HepG2 (cell line): ENCODE data around the gene PPP2R5B. TPM values are rescaled to one million over a fixed set of nuclear protein-coding genes. Genes with fewer than 3 reads are reported as not detected.

Experiments used
- CREM ChIP-seq, 2 experiments: sonication (generic) in 1 of 2; formaldehyde crosslinking in 1 of 2; IDR thresholded peaks; 2 replicates each; pipeline versions ENCODE4 v1.4.0 to v1.6.1; 2016 to 2020; ENCODE audit warnings: antibody characterized with exemption in 1 of 2, mild to moderate bottlenecking in 1 of 2, missing genetic modification reagents in 1 of 2
- HNF1A ChIP-seq, 2 experiments: sonication (generic) in 1 of 2; formaldehyde crosslinking in 1 of 2; IDR thresholded peaks; 2 replicates each; pipeline versions ENCODE4 v1.4.0 to v1.6.1; 2016 to 2020; ENCODE audit warnings: borderline replicate concordance in 1 of 2, low read depth in 1 of 2, mild to moderate bottlenecking in 1 of 2, missing genetic modification reagents in 1 of 2
- LBX2 ChIP-seq: sonication (generic); formaldehyde crosslinking; IDR thresholded peaks from 2 replicates; pipeline ENCODE4 v1.5.0; 2020; ENCODE audit warnings: missing genetic modification reagents, mild to moderate bottlenecking, borderline replicate concordance
- MATR3 ChIP-seq: sonication (generic); formaldehyde crosslinking; IDR thresholded peaks from 2 replicates; pipeline ENCODE4 v1.4.0; 2020; ENCODE audit warnings: missing genetic modification reagents
- MEIS2 ChIP-seq: sonication (generic); formaldehyde crosslinking; IDR thresholded peaks from 2 replicates; pipeline ENCODE4 v1.9.0; 2021; ENCODE audit warnings: mild to moderate bottlenecking, missing genetic modification reagents
- NFYB ChIP-seq: sonication (generic); formaldehyde crosslinking; IDR thresholded peaks from 2 replicates; pipeline ENCODE4 v1.4.0; 2020; ENCODE audit warnings: missing genetic modification reagents
- NR2F1 ChIP-seq, 2 experiments: fragments of 450-650 bp in 1 of 2; formaldehyde crosslinking in 1 of 2; IDR thresholded peaks; 2 replicates each; pipeline versions ENCODE4 v1.5.0 to v1.6.1; 2016 to 2020; ENCODE audit warnings: mild to moderate bottlenecking in 1 of 2, missing compliant biosample characterization in 1 of 2, missing genetic modification reagents in 1 of 2, moderate library complexity in 1 of 2
- PRMT3 ChIP-seq: sonication (generic); formaldehyde crosslinking; IDR thresholded peaks from 2 replicates; pipeline ENCODE4 v1.8.1; 2022; ENCODE audit warnings: low read depth, mild to moderate bottlenecking, moderate library complexity, missing genetic modification reagents, borderline replicate concordance
- PTBP1 ChIP-seq: fragments of 200-400 bp; formaldehyde crosslinking; IDR thresholded peaks from 2 replicates; pipeline ENCODE4 v1.6.1; 2018; ENCODE audit warnings: low read length, low read depth; ENCODE audit not compliant: poor library complexity, severe bottlenecking
- RBM39 ChIP-seq: fragments of 200-400 bp; formaldehyde crosslinking; IDR thresholded peaks from one replicate; pipeline ENCODE4 v1.6.1; 2018; ENCODE audit warnings: antibody characterized with exemption, mild to moderate bottlenecking, low read depth, low read length; ENCODE audit not compliant: poor library complexity, severe bottlenecking
- RXRB ChIP-seq: IDR thresholded peaks from 2 replicates; pipeline ENCODE4 v1.6.1; 2016; ENCODE audit warnings: borderline replicate concordance, missing genetic modification reagents, missing compliant biosample characterization
- TGIF2 ChIP-seq: IDR thresholded peaks from 2 replicates; pipeline ENCODE4 v1.6.1; 2016; ENCODE audit warnings: control low read depth, missing compliant biosample characterization
- THAP8 ChIP-seq: sonication (generic); formaldehyde crosslinking; IDR thresholded peaks from 2 replicates; pipeline ENCODE4 v1.5.1; 2020; ENCODE audit warnings: missing genetic modification reagents, mild to moderate bottlenecking, borderline replicate concordance
- ZMYM3 ChIP-seq: sonication (generic); formaldehyde crosslinking; IDR thresholded peaks from 2 replicates; pipeline ENCODE4 v1.5.1; 2020; ENCODE audit warnings: mild to moderate bottlenecking, missing genetic modification reagents
- ZNF260 ChIP-seq: sonication (generic); formaldehyde crosslinking; IDR thresholded peaks from 2 replicates; pipeline ENCODE4 v1.4.0; 2020; ENCODE audit warnings: missing genetic modification reagents, low read depth, mild to moderate bottlenecking, borderline replicate concordance
- ZNF3 ChIP-seq: IDR thresholded peaks from 2 replicates; pipeline ENCODE4 v1.7.0; 2017; ENCODE audit warnings: inconsistent platforms
- ZNF513 ChIP-seq: sonication (generic); formaldehyde crosslinking; conservative IDR thresholded peaks from 2 replicates; pipeline ENCODE4 v1.5.0; 2020; ENCODE audit warnings: missing genetic modification reagents
- ZNF703 ChIP-seq: sonication (generic); formaldehyde crosslinking; IDR thresholded peaks from 2 replicates; pipeline ENCODE4 v1.5.1; 2020; ENCODE audit warnings: missing genetic modification reagents, mild to moderate bottlenecking, moderate library complexity, borderline replicate concordance
- ZNF772 ChIP-seq: sonication (generic); formaldehyde crosslinking; IDR thresholded peaks from 2 replicates; pipeline ENCODE4 v1.5.0; 2020; ENCODE audit warnings: mild to moderate bottlenecking, missing genetic modification reagents
- polyA plus RNA-seq, 8 experiments: library from polyadenylated mRNA; depleted of rRNA in 3 of 8; stranded (reverse) in 7 of 8; unstranded in 1 of 8; fragments of >200 nt; fragmentation: Illumina TruSeq in 4 of 8; extraction: Trizol in 4 of 8; gene quantifications; 2 replicates each; pipeline versions ENCODE4 v1.2.1 to v1.2.3, GENCODE V29; 2011 to 2016; ENCODE audit warnings: low read depth in 4 of 8, missing spikeins in 1 of 8, mixed read lengths in 1 of 8; ENCODE audit not compliant: insufficient read depth in 1 of 8
- total RNA-seq, 5 experiments: library from RNA; depleted of rRNA; stranded (reverse); fragments of >200 nt; fragmentation: Illumina TruSeq; extraction: Trizol; gene quantifications; 2 replicates each; pipeline ENCODE4 v1.2.3, GENCODE V29; 2016; ENCODE audit warnings: low read depth in 1 of 5

The PPP2R5B gene
- total and polyA plus RNA-seq, 2 of the 13 experiments (the other 11 are each of a cell fraction or from before 2014, with no cell fraction given): 2.3 to 8.3 TPM

GRCh38 chr11:64916040-64916774 lies 8.3 kb upstream of the PPP2R5B start (continued):
- TF ChIP-seq LBX2 (no peak), NFYB (CRISPR knock-in tag) (no peak), PTBP1 (no peak), TGIF2 (peak; percentile 74; the same call in 1 of the 2 replicates), MEIS2 (CRISPR knock-in tag) (no peak), ZNF513 (no peak), RBM39 (no peak), ZNF3 (CRISPR knock-in tag) (0 out of 2 replicates have a peak, but pooled peaks have one; percentile 37), ZNF703 (CRISPR knock-in tag) (no peak), PRMT3 (CRISPR knock-in tag) (no peak), NR2F1 (CRISPR knock-in tag; IDR thresholded peaks at IDR 0.05) (peak; percentile 74 to 77; a peak in 3 of 4 replicates), MATR3 (CRISPR knock-in tag) (no peak), HNF1A (IDR thresholded peaks at IDR 0.05; ENCODE audit: low read depth) (0 out of 2 replicates have a peak, but pooled peaks have one; percentile 9), HNF1A (CRISPR knock-in tag; IDR thresholded peaks at IDR 0.05; ENCODE audit: borderline replicate concordance) (no peak), RXRB (CRISPR knock-in tag) (peak; percentile 17; the same call in 1 of the 2 replicates), ZNF772 (no peak), THAP8 (CRISPR knock-in tag) (no peak), ZMYM3 (CRISPR knock-in tag) (no peak), ZNF260 (no peak), CREM (IDR thresholded peaks at IDR 0.05) (peak; percentile 48; the same call in 1 of the 2 replicates), CREM (CRISPR knock-in tag; IDR thresholded peaks at IDR 0.05) (no peak)
